Keratinocyte (primary cell): Measurements from ENCODE around the gene RCAN3. TPM values are rescaled to one million over a fixed set of nuclear protein-coding genes. Genes with fewer than 3 reads are reported as not detected.
"Not testable (repeated sequence)": the region's sequence is repeated elsewhere in the genome, so short reads cannot be mapped to it uniquely, and the experiment has no call there.

ENCODE experiments used
- DNase-seq: peaks from one replicate; pipeline ENCODE4 v3.0.0-alpha.2; 2011; ENCODE audit warnings: low read depth, missing footprints, low spot score
- FAIRE-seq: peaks from 2 replicates; lab custom pipeline; 2011; peaks lifted over from hg19 to GRCh38; lab: Jason Lieb, UNC
- H2AFZ ChIP-seq: 2 replicates; pipeline ENCODE4 v1.6.0; 2012; ENCODE audit warnings: low read length, control low read depth, inconsistent platforms; ENCODE audit not compliant: control insufficient read depth
- H3K27ac ChIP-seq: 2 replicates; pipeline ENCODE4 v1.5.1; 2011; ENCODE audit warnings: low read length; ENCODE audit not compliant: control insufficient read depth, insufficient read depth
- H3K27me3 ChIP-seq: 3 replicates; pipeline ENCODE4 v1.6.0; 2011; ENCODE audit warnings: low read length; ENCODE audit not compliant: control insufficient read depth, insufficient read depth; ENCODE audit errors: extremely low read depth
- H3K36me3 ChIP-seq, 2 experiments: 2 replicates in 1 of 2; 3 replicates in 1 of 2; pipeline ENCODE4 v1.5.1; 2011; ENCODE audit warnings: low read length in 2 of 2, mild to moderate bottlenecking in 1 of 2; ENCODE audit not compliant: control insufficient read depth in 2 of 2, insufficient read depth in 2 of 2; ENCODE audit errors: extremely low read depth in 1 of 2
- H3K4me1 ChIP-seq: 3 replicates; pipeline ENCODE4 v1.5.1; 2011; ENCODE audit warnings: low read length; ENCODE audit not compliant: control insufficient read depth, insufficient read depth; ENCODE audit errors: extremely low read depth
- H3K4me2 ChIP-seq: 3 replicates; pipeline ENCODE4 v1.6.0; 2011; ENCODE audit warnings: low read depth, low read length; ENCODE audit not compliant: control insufficient read depth, insufficient read depth; ENCODE audit errors: extremely low read depth
- H3K4me3 ChIP-seq, 3 experiments: fragments of 200-600 bp in 1 of 3; sonication (generic) in 1 of 3; 2 replicates in 2 of 3; 3 replicates in 1 of 3; pipeline ENCODE4 v1.5.1; 2011 to 2016; ENCODE audit warnings: low read length in 3 of 3, mild to moderate bottlenecking in 3 of 3, control low read depth in 2 of 3, inconsistent platforms in 1 of 3, low read depth in 1 of 3, mixed read lengths in 1 of 3, mixed run types in 1 of 3, moderate library complexity in 1 of 3; ENCODE audit not compliant: control insufficient read depth in 2 of 3, insufficient read depth in 2 of 3; ENCODE audit errors: extremely low read depth in 1 of 3
- H3K79me2 ChIP-seq: 2 replicates; pipeline ENCODE4 v1.6.0; 2012; ENCODE audit warnings: low read length; ENCODE audit not compliant: control insufficient read depth, insufficient read depth
- H3K9ac ChIP-seq: 3 replicates; pipeline ENCODE4 v1.6.0; 2011; ENCODE audit warnings: low read length; ENCODE audit not compliant: control insufficient read depth, insufficient read depth; ENCODE audit errors: extremely low read depth
- H3K9me1 ChIP-seq: 3 replicates; pipeline ENCODE4 v1.6.0; 2011; ENCODE audit warnings: low read length; ENCODE audit not compliant: control insufficient read depth, insufficient read depth; ENCODE audit errors: extremely low read depth
- H3K9me3 ChIP-seq: 2 replicates; pipeline ENCODE4 v1.5.1; 2012; ENCODE audit warnings: low read depth, low read length; ENCODE audit not compliant: control insufficient read depth
- H4K20me1 ChIP-seq: 3 replicates; pipeline ENCODE4 v1.6.0; 2011; ENCODE audit warnings: low read length; ENCODE audit not compliant: control insufficient read depth, insufficient read depth; ENCODE audit errors: extremely low read depth
- EZH2 ChIP-seq: IDR thresholded peaks from one replicate; pipeline ENCODE4 v1.6.1; 2012; ENCODE audit warnings: inconsistent platforms, mild to moderate bottlenecking, low read length, moderate library complexity
- dilution Hi-C: fragments of 300-500 bp; cut with MboI; formaldehyde crosslinking; loops from one replicate; pipeline ENCODE4 v1.7.0; 2020; ENCODE audit warnings: low sequenced_read_pairs; ENCODE audit not compliant: extremely low pct_ligation_motif_present
- polyA plus RNA-seq, 5 experiments: library from polyadenylated mRNA; depleted of rRNA in 3 of 5; stranded (reverse) in 3 of 5; stranded (forward) in 1 of 5; unstranded in 1 of 5; fragments of >200 nt; gene quantifications; 1 replicate in 1 of 5; 2 replicates in 3 of 5; 3 replicates in 1 of 5; pipeline versions ENCODE4 v1.2.1 to v1.2.3, GENCODE V29; 2011 to 2012; ENCODE audit warnings: missing spikeins in 2 of 5, low read depth in 1 of 5, low replicate concordance in 1 of 5
- TF ChIP-seq, protein P1 (sequence below), 3 experiments: IDR thresholded peaks in 1 of 3; conservative IDR thresholded peaks in 1 of 3; optimal IDR thresholded peaks in 1 of 3; 2 replicates in 2 of 3; 3 replicates in 1 of 3; pipeline versions ENCODE3 to v1.5.1; 2011; ENCODE audit warnings: low read length in 3 of 3, mild to moderate bottlenecking in 3 of 3, moderate library complexity in 2 of 3, control low read depth in 1 of 3, inconsistent platforms in 1 of 3; ENCODE audit not compliant: insufficient read depth in 2 of 3; ENCODE audit errors: extremely low read depth in 1 of 3

RCAN3 gene
- polyA plus RNA-seq, 1 donor (not counting 4 experiments of a cell fraction or from before 2014, with no cell fraction given), result 13.8 TPM

DNA sequence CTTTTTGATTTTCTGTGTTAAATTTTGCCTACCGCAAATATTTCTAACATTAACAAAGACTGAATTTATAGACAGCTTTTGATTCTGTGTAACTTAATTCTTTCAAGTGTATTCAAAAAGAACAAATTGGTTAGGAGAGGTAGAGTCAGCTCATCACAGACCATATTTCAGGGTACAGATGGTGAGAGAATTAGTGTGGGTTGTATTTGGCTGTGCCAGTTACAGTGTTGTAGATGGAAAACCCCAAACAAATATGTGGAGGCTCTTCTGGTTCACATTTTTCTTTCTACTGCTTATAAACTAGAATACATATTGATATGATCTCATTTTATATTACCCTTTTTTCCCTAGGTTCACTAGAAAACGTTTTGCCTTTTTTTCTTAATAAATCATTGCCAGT is 11.1 kb downstream of the RCAN3 start:
- peaks cover 13% of the 10 kb centered on the region for H3K4me1 ChIP-seq
- H3K36me3 ChIP-seq, result peaks cover 0 to 2% of the 10 kb centered on the region in 2 experiments
- TF ChIP-seq, protein P1, sequence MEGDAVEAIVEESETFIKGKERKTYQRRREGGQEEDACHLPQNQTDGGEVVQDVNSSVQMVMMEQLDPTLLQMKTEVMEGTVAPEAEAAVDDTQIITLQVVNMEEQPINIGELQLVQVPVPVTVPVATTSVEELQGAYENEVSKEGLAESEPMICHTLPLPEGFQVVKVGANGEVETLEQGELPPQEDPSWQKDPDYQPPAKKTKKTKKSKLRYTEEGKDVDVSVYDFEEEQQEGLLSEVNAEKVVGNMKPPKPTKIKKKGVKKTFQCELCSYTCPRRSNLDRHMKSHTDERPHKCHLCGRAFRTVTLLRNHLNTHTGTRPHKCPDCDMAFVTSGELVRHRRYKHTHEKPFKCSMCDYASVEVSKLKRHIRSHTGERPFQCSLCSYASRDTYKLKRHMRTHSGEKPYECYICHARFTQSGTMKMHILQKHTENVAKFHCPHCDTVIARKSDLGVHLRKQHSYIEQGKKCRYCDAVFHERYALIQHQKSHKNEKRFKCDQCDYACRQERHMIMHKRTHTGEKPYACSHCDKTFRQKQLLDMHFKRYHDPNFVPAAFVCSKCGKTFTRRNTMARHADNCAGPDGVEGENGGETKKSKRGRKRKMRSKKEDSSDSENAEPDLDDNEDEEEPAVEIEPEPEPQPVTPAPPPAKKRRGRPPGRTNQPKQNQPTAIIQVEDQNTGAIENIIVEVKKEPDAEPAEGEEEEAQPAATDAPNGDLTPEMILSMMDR (optimal IDR thresholded peaks at IDR 0.05 in 1 of 3, IDR thresholded peaks at IDR 0.05 in 1 of 3, conservative IDR thresholded peaks at IDR 0.05 in 1 of 3; ENCODE audit: extremely low read depth in 1 of 3, insufficient read depth in 2 of 3, low read length in 3 of 3), result no peak
- no peak for TF ChIP-seq EZH2
- no peak overlapping the region for H3K27ac ChIP-seq
- H3K4me2 ChIP-seq, result no peak overlapping the region
- no peak for FAIRE-seq
- H3K27me3 ChIP-seq, result no peaks in the 10 kb centered on the region
- no peak overlapping the region for H2AFZ ChIP-seq
- no peaks in the 10 kb centered on the region for H4K20me1 ChIP-seq
- peaks cover 4% of the 10 kb centered on the region for H3K79me2 ChIP-seq
- no peaks in the 10 kb centered on the region for H3K9me3 ChIP-seq
- H3K9me1 ChIP-seq, result no peaks in the 10 kb centered on the region
- H3K4me3 ChIP-seq, result no peak overlapping the region
- dilution Hi-C loops, result no loop called here
- no peak for DNase-seq
- H3K9ac ChIP-seq, result no peak overlapping the region

DNA sequence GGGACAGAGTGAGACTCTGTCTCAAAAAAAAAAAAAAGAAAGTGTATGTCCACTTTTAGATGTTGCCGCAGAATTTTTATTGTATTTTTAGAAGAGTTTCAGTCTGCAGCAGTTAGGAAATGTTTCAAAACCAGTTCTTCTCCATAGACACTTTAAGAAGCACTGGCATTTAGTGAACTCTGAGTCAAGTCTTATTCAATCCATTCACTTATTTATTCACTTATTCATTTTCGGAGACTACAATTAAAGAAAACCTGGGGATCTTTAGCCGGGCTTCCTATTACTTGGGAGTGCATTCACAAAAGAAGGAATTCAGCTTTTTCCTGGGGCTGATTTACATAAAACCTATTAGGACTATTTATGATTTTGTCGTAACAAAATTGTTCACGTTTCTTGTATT is 12.3 kb downstream of the RCAN3 start:
- Histone ChIP-seq H3K27ac (no peak overlapping the region), H3K4me2 (no peak overlapping the region), H3K9me1 (no peaks in the 10 kb centered on the region), H3K9me3 (no peaks in the 10 kb centered on the region), H2AFZ (no peak overlapping the region), H3K4me1 (peaks cover 13% of the 10 kb centered on the region), H3K36me3 (peaks cover 0 to 2% of the 10 kb centered on the region in 2 experiments), H4K20me1 (no peaks in the 10 kb centered on the region), H3K9ac (no peak overlapping the region), H3K4me3 (no peak overlapping the region), H3K27me3 (no peaks in the 10 kb centered on the region), H3K79me2 (peaks cover 4% of the 10 kb centered on the region)
- TF ChIP-seq, protein P1 (optimal IDR thresholded peaks at IDR 0.05 in 1 of 3, IDR thresholded peaks at IDR 0.05 in 1 of 3, conservative IDR thresholded peaks at IDR 0.05 in 1 of 3; ENCODE audit: extremely low read depth in 1 of 3, insufficient read depth in 2 of 3, low read length in 3 of 3), result no peak
- no peak for TF ChIP-seq EZH2
- DNase-seq (no peak), FAIRE-seq (no peak)
- dilution Hi-C loops, result no loop called here

DNA sequence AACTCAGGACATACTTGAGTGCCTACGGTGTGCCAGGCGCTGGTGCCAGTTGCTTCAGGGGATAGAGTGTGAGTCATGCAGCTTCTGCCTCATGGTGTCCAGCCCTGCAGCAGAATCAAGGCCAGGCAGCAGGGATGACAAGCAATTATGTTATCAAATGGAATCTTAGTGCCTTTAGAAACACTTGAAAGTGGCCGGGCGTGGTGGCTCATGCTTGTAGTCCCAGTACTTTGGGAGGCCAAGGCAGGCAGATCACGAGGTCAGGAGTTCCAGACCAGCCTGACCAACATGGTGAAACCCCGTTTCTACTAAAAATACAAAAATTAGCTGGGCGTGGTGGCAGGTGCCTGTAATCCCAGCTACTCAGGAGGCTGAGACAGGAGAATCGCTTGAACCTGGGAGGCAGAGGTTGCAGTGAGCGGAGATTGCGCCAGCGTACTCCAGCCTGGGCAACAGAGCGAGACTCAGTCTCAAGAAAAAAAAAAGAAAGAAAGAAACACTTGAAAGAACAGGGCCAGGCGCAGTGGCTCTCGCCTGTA is 13.1 kb downstream of the RCAN3 start:
- H3K9ac ChIP-seq, H3K9me3 ChIP-seq, dilution Hi-C loops, H4K20me1 ChIP-seq, H3K9me1 ChIP-seq, H2AFZ ChIP-seq, H3K4me2 ChIP-seq, H3K79me2 ChIP-seq, H3K27me3 ChIP-seq, H3K36me3 ChIP-seq, H3K4me3 ChIP-seq: not testable (repeated sequence)
- H3K4me1 ChIP-seq, result peaks cover 13% of the 10 kb centered on the region
- peak overlapping the region; percentile 1 for H3K27ac ChIP-seq
- DNase-seq (peak; percentile 68), FAIRE-seq (peak; percentile 98)
